IPS DF 6.9 (cell line): ENCODE data around the gene POR.

Source experiments
- DNase-seq: peaks from one replicate; pipeline ENCODE4 v3.0.0-alpha.2; 2013; ENCODE audit warnings: low read depth, low spot score
- H3K27ac ChIP-seq: one replicate; pipeline ENCODE4 v1.5.1; 2013; ENCODE audit warnings: low read length, control low read depth
- H3K27me3 ChIP-seq: 2 replicates; pipeline ENCODE4 v1.6.1; 2013; ENCODE audit warnings: mild to moderate bottlenecking, low read length; ENCODE audit not compliant: control insufficient read depth, insufficient read depth
- H3K36me3 ChIP-seq: 2 replicates; pipeline ENCODE4 v1.6.1; 2013; ENCODE audit warnings: low read length; ENCODE audit not compliant: control insufficient read depth, insufficient read depth
- H3K4me1 ChIP-seq: 2 replicates; pipeline ENCODE4 v1.6.1; 2013; ENCODE audit warnings: low read length; ENCODE audit not compliant: control insufficient read depth, insufficient read depth
- H3K4me3 ChIP-seq: 2 replicates; pipeline ENCODE4 v1.5.1; 2013; ENCODE audit warnings: mild to moderate bottlenecking, low read length
- H3K9me3 ChIP-seq: 2 replicates; pipeline ENCODE4 v1.6.1; 2013; ENCODE audit warnings: low read length, inconsistent platforms; ENCODE audit not compliant: control insufficient read depth, insufficient read depth
- WGBS: extraction: QIAGEN DNeasy Blood & Tissue Kit; methylation state at CpG from one replicate; pipeline ENCODE4 v1.1.7; 2013; ENCODE audit warnings: mixed read lengths, missing lambda C conversion rate; ENCODE audit not compliant: insufficient read length, insufficient coverage; 5-methylcytosine and 5-hydroxymethylcytosine counted together

The POR gene

DNA sequence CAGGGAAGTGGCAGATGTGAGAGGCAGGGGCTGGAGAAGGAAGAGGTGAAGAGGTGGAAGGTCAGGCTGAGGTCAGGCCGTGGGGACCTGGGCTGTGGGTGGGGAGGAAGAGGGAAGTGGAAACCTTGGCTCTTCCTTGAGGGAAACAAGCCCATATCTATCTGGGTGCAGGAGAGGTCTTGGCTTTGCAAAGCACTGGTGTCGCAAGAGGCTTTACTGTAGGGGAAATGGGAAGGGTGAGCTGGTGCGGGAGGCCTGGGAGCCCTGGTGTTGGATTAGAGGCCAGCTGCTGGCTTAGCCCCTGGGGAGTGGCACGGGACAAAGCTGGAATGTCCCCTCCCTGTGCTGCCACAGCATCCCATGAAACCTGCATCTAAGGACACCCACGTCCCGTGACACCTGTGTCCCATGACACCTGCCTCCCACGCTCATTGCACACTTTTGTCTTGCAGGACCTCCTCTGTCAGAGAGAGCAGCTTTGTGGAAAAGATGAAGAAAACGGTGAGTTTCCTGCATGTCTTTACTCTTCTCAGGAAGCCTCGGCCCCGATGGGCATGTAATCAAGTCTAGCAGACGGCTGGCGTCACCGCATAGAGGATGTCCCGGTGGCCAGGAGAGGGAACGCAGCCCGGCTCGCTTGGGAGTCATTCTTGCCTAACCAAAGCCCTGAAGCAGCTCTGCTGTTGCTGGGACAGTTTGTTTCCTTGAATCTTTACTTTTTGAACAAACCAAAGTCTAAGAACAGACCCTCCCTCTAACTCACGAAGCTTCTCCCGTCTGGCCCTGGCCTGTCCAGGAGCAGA is 57.2 kb downstream of the POR start:
- no peak for DNase-seq
- Histone ChIP-seq H3K36me3 (peaks cover 5% of the 10 kb centered on the region), H3K27ac (no peak overlapping the region), H3K4me3 (no peak overlapping the region), H3K27me3 (no peaks in the 10 kb centered on the region), H3K9me3 (no peaks in the 10 kb centered on the region), H3K4me1 (no peaks in the 10 kb centered on the region; the same call in 1 of the 2 replicates)
- WGBS: no CpG with 5 or more reads among the region's 19 CpGs

DNA sequence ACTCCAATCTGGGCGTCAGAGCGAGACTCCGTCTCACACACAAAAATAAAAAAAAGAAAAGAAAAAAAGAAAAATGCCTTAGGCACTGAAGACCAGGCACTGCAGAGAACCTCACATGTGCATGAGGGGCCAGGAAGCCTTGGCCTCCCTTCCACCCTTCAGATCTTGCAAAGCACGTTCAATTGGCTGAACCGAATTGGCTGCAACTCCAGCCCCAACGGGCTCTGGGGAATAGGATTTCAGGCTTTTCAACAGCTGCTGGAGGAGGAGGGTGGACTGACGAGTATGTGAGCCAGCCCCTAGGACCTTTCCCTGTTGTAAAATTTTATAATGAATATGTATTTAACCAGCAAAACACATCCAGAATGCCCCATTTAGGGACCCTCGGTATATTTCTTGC is 62.8 kb downstream of the POR start:
- Histone ChIP-seq H3K4me3 (no peak overlapping the region), H3K27ac (no peak overlapping the region), H3K9me3 (no peaks in the 10 kb centered on the region), H3K27me3 (no peaks in the 10 kb centered on the region), H3K4me1 (no peaks in the 10 kb centered on the region), H3K36me3 (peaks cover 33% of the 10 kb centered on the region)
- WGBS: no CpG with 5 or more reads among the region's 8 CpGs
- DNase-seq: no peak

DNA sequence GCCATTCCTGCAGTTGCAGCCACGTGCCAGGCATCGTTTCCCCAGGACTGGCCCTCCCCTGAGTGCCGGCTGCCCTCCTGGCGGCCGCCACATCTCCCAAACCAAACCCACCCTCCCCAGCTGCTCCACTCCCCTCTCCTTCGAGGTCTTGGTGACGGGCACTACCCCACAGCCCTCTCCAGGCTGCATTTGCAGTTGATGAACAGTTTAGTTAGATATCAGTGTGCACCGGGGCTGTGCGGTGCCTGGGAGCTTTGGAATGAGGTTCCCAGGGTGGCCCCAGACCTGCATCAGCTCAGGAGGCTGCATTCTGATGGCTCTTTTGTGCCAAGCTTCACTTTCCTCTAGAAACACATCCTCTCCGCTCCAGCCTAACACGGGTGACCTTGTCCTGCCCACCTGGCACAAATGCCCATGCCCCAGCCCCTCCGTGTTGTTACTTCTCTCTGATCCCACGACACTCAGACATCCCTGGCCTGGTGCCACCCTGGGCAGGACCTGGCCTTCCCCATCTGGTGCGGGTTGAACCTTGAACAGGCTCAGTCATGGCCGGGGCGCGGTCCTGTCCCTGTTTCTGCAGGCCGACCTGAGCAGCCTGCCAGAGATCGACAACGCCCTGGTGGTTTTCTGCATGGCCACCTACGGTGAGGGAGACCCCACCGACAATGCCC is 64.9 kb downstream of the POR start:
- no peaks in the 10 kb centered on the region for H3K4me1 ChIP-seq
- no peaks in the 10 kb centered on the region for H3K9me3 ChIP-seq
- DNase-seq: no peak
- no peak overlapping the region for H3K4me3 ChIP-seq
- H3K36me3 ChIP-seq: peaks cover 41% of the 10 kb centered on the region
- no peaks in the 10 kb centered on the region for H3K27me3 ChIP-seq
- WGBS: no CpG with 5 or more reads among the region's 22 CpGs
- H3K27ac ChIP-seq: no peak overlapping the region

DNA sequence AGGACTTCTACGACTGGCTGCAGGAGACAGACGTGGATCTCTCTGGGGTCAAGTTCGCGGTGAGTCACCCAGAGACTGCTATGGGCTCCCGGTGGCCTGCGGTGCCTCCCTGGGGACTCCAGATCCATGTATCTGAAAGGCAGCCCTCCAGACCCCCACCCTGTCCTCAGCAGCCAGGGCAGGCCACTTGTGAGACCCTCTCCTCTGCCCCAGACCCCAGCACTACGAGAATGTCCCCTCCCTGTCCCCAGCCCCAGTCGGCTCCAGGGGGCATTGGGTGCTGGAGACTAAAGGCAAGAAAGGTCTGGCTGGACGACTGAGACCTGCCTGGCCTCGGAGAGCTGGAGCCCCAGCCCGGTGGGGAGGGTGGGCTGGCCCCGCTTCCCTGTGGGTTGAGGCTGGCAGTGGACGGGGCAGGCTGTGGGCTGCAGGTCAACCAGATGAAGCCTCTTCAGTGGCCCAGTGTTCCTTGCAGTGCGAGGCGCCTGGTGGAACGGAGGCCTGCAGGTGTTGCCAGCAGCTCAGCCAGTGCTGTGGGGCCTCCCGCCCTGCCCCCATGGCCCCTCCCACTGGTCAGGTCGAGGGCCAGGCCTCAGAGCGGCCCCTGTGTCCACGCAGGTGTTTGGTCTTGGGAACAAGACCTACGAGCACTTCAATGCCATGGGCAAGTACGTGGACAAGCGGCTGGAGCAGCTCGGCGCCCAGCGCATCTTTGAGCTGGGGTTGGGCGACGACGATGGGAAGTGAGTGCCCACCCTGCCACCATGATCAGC is 65.7 kb downstream of the POR start:
- no peaks in the 10 kb centered on the region for H3K9me3 ChIP-seq
- no peaks in the 10 kb centered on the region for H3K27me3 ChIP-seq
- WGBS: no CpG with 5 or more reads among the region's 29 CpGs
- H3K4me1 ChIP-seq: no peaks in the 10 kb centered on the region
- DNase-seq: no peak
- peaks cover 48% of the 10 kb centered on the region for H3K36me3 ChIP-seq
- no peak overlapping the region for H3K27ac ChIP-seq
- H3K4me3 ChIP-seq: no peak overlapping the region

DNA sequence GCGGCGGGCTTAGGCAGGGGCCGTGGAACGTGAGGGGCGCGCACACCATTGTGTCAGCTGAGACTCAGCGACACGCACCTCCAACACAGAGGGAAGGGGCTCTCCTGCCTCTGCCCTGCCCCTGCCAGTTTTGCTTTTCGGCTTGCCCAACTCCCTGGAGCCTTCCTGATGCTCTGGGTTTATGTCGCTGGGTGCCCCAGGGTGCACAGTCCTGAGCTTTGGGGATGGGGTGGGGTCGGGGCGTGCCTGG is 66.2 kb downstream of the POR start:
- no peak for DNase-seq
- H3K27me3 ChIP-seq: no peaks in the 10 kb centered on the region
- peaks cover 53% of the 10 kb centered on the region for H3K36me3 ChIP-seq
- H3K9me3 ChIP-seq: no peaks in the 10 kb centered on the region
- no peak overlapping the region for H3K4me3 ChIP-seq
- no CpG with 5 or more reads among the region's 12 CpGs for whole genome bisulfite sequencing
- no peaks in the 10 kb centered on the region for H3K4me1 ChIP-seq
- H3K27ac ChIP-seq: no peak overlapping the region

DNA sequence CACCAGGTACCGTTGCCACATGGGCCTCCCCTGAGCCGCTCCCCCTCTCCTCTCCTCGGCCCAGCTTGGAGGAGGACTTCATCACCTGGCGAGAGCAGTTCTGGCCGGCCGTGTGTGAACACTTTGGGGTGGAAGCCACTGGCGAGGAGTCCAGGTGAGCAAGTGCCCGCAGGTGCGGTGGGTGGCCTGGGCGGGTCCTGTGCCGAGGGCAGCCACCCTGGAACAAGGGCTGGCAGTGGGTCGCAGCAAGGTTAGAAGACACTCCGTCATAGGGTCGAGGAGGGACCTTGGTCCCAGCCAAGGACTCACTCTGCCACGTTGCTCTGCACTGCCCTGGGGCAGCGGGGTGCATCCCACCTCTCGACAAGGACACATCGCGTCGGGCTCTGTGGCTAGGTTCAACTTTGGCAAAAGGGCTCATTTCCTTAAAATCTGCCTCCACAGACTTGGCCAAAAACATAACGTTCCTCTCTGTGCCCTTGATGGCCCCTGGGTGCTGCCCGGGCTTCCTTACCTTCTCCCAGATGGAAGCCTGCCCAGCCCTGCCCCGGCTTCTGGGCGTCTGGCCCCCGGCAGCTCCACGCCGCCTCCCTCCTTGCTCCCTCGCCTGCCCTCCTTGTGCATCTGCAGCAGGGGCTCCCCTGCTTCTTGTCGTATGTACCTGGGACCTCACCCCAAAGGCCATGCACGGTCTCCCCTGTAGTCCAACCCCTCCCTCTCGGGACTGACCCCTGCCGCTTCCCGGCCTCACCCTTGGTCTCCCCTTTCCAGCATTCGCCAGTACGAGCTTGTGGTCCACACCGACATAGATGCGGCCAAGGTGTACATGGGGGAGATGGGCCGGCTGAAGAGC is 66.7 kb downstream of the POR start:
- H3K27ac ChIP-seq: no peak overlapping the region
- no peak overlapping the region for H3K4me3 ChIP-seq
- no CpG with 5 or more reads among the region's 38 CpGs for WGBS
- no peaks in the 10 kb centered on the region for H3K4me1 ChIP-seq
- H3K9me3 ChIP-seq: no peaks in the 10 kb centered on the region
- no peaks in the 10 kb centered on the region for H3K27me3 ChIP-seq
- no peak for DNase-seq
- H3K36me3 ChIP-seq: peaks cover 58% of the 10 kb centered on the region

DNA sequence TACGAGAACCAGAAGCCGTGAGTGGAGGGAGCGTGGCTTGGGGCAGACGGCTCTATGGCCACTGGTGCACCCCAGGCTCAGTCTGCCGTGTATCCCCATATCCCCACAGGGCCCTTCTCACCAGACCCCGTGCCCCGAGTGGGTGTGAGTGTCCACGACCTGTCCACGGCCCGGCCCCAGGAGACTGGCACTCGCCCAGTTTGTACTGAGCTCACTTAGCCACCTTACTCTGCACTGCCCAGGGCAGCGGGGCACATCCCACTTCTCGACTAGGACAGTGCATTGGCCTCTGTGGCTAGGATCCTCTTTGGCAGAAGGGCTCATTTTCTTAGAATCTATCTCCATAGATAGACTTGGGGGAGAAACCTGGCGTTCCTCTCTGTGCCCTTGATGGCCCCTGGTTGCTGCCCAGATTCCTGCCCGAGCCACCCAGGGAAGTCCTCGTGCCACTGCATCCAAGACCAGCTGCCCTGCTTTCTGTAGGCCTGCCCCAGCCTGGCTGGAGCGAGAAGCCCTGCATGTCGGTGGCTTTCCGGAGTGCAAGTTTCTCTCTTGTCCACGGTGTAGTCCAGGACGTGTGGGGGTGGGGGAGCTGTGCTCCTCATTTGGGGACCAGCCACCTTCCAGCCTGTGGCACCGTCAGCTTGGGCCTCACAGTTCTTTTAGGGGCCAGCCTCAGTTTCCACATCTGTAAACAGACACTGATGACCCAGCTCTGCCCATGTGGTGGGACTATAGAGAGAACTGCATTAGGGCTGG is 67.5 kb downstream of the POR start:
- Histone ChIP-seq H3K4me3 (no peak overlapping the region), H3K4me1 (no peaks in the 10 kb centered on the region), H3K27ac (no peak overlapping the region), H3K27me3 (no peaks in the 10 kb centered on the region), H3K36me3 (peaks cover 64% of the 10 kb centered on the region), H3K9me3 (no peaks in the 10 kb centered on the region)
- no CpG with 5 or more reads among the region's 22 CpGs for WGBS
- DNase-seq: no peak

DNA sequence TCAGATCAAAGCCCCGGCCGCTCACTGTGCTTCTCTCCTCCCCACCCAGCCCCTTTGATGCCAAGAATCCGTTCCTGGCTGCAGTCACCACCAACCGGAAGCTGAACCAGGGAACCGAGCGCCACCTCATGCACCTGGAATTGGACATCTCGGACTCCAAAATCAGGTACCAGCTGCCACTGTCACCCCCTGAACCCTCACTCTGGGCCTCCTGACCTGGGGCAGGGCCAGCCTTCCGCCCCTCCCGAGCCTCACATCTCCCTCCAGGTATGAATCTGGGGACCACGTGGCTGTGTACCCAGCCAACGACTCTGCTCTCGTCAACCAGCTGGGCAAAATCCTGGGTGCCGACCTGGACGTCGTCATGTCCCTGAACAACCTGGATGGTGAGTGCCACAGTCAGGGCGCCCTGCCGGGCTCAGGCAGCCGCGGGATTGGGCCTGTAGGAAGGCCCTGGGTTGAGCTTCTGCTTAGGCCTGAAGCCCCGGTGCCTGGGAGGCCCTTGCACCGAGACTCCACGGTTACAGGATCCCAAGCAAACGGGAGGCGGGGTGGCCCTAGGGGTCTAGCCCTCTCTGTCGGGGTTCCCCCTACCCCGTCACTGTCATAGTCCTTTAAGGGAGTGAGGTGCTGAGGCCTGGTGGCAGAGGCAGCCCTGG is 68.6 kb downstream of the POR start:
- Histone ChIP-seq H3K9me3 (no peaks in the 10 kb centered on the region), H3K4me3 (no peak overlapping the region), H3K4me1 (no peaks in the 10 kb centered on the region), H3K27ac (no peak overlapping the region), H3K36me3 (peaks cover 67% of the 10 kb centered on the region), H3K27me3 (no peaks in the 10 kb centered on the region)
- WGBS: no CpG with 5 or more reads among the region's 26 CpGs
- no peak for DNase-seq

DNA sequence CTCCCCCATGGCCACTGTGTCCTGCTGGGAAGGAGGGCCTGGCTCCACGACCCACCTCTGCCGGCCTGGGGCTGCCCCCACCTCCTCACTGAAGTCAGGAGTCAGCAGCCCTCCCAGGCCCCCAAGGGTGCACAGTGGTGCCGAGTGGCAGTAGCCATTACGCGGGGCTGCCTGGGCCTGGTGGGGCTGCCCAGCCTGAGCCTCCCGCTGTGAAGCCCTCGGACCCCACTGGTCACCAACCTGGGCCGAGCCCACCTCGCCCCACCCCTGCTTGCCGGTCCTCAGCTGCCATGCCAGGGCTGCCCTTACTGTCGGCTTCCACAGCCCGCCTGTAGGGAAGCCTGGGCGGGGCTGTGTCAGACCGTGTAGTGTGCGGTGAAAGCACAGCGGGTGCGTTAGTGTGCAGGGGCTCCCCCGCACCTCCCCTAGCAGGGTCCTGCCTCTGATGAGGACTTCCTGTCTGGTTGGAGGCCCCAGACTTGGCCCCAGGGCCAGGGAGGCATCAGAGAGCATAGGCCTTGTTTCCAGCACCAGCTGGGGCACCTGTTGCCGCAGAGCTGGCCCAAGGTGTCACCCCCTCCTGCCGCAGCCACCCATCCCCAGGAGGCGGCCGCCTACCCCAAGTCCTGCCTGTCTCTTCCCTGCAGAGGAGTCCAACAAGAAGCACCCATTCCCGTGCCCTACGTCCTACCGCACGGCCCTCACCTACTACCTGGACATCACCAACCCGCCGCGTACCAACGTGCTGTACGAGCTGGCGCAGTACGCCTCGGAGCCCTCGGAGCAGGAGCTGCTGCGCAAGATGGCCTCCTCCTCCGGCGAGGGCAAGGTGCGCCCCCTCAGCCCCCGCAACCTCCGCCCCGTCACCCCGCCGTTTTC is 69.4 kb downstream of the POR start:
- Histone ChIP-seq H3K27ac (no peak overlapping the region), H3K4me1 (peaks cover 4% of the 10 kb centered on the region), H3K4me3 (no peak overlapping the region), H3K27me3 (no peaks in the 10 kb centered on the region), H3K36me3 (peaks cover 63% of the 10 kb centered on the region), H3K9me3 (no peaks in the 10 kb centered on the region)
- no CpG with 5 or more reads among the region's 44 CpGs for WGBS
- no peak for DNase-seq
